Hematopoietic multipotent progenitor cell treated with erythropoietin and hydrocortisone succinate and interleukin-3 and kit ligand, for 8 days (in vitro differentiated cells): ENCODE measurements around the gene RPTOR.

Source experiments
- DNase-seq: peaks from one replicate; pipeline ENCODE4 v3.0.0-alpha.2; 2015

RPTOR gene

DNA sequence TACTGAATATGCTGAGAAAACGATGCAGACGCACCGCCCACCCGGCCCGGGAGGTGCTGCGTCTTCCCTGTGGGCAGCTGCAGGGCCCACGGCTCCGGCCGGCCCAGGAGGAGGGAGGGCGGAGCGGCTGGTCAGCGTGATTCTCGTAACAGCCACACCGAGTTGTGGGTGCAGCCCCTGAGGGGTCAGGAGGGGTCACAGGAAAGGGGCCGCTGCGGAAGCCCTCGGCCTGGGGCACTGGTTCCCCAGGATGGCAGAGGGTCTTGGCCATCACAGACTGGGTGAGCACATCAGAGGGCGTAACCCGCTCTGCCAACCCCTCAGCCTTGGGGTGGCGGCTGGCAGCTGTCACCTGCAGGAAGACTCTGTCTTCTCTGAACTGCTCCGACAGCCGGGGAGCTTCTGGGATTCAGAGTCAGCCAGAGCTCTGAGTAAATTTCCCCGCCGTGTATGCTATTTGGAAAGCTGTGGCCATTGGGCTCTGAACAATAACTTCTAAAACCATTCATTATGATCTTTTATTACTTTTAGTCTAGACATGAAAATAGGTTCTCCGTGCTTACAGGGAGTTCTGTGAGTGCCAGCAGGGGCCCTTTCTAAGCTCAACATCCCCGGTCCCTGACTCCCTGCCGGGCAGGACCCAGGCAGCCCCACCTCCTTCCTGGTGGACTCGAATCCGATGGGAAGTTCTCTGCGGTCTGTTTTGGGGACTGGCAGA is 359.6 kb downstream of the RPTOR start:
- DNase-seq = no peak

- no peak for DNase-seq
Measured at GRCh38 chr17:80905586-80906230, 361.1 kb downstream of the RPTOR start.

- no peak for DNase-seq
Measured at GRCh38 chr17:80906364-80907259, 362.0 kb downstream of the RPTOR start.

DNA sequence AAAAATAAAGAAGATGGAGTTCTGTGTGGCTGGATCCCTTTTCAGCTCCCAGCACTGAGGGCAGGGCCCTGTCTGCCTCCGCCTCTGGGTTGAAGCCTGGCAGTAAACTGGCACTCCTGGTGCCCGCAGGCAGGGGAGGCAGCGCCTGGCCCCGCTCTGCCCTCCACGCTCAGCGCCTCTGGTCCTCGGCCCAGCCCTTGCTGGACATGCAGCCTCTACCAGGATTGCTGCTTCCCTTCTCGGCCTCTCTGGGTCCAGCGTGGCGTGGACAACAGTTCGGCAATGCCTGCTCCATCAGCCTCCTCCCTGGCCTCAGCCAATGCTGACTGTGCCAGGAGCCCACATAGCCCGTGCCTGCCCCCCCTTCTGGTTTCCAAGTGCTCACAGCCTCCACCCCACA is 362.6 kb downstream of the RPTOR start:
- no peak for DNase-seq

GRCh38 chr17:80908211-80908610 is 363.6 kb downstream of the RPTOR start:
- DNase-seq = no peak

- DNase-seq = no peak
Measured at GRCh38 chr17:80908776-80909175, 364.1 kb downstream of the RPTOR start.

GRCh38 chr17:80909635-80910034 is 365.0 kb downstream of the RPTOR start:
- no peak for DNase-seq

- DNase-seq = no peak
Measured at GRCh38 chr17:80910043-80910442, 365.4 kb downstream of the RPTOR start.

- DNase-seq = no peak
Measured at GRCh38 chr17:80912476-80912875, 367.8 kb downstream of the RPTOR start.

DNA sequence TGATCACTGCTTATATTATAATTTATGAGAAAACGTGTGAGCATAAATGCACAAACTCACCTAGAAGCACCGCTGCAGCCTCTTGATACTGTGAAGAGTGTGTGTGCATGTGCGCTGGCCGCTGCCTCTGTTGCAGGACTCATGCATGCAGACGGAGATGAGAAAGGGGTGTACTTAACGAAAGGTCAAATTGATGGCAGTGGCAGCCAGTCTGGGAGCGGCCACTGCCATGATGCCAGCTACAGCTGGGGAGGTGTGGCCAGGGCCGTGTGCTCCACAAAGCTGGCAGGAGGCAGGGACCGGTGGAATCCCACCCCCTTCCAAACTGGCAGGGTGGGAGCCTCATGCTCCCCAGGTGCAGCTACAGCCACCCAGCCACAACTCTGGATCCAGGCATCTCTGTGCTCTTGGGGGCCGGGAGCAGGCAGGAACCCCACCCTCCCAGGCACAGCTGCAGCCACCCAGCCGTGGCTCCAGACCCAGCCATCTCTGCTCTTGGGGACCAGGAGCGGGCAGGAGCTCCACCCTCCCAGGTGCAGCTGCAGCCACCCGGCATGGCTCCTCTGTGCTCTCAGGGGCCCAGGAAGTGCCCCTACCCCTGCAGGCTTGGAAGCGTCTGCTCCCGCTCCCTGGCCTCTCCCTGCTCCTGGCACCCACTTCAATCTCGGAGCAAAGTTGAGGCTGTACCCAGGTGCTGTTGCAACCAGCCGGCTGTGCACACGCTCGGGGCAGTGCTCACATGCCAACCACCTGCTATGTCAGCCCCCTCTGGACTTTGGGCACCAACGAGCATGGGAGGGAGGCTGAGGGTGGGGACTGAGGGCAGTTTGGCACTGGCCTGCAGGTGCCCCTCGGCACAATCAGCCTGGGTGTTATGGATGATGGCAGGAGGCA is 369.5 kb downstream of the RPTOR start:
- no peak for DNase-seq

- DNase-seq = no peak
Measured at GRCh38 chr17:80916246-80916645, 371.6 kb downstream of the RPTOR start.

GRCh38 chr17:80917716-80918560 is 373.3 kb downstream of the RPTOR start:
- no peak for DNase-seq

- no peak for DNase-seq
Measured at GRCh38 chr17:80918731-80919130, 374.1 kb downstream of the RPTOR start.

GRCh38 chr17:80919331-80920311 is 375.0 kb downstream of the RPTOR start:
- DNase-seq = no peak

DNA sequence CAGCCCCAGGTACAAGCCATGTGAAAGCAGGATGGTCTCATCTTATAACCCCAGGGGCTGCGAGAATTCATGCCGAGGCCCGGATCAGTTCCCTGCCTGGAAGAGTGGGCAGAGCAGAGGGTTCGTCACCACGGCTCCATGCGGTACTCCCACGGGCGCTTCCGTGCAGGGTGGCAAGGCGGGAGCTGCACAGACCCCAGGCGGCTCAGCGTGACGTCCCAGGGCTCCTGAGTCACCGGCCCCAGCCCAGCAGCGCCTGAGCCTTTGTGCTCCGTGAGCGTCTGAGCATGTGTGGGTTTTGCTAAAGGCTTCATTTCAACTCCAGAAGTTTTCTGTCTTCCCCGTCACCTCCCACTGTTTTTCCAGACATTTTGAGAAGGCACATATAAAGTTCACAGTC is 375.8 kb downstream of the RPTOR start:
- DNase-seq = no peak

GRCh38 chr17:80921159-80921558 is 376.5 kb downstream of the RPTOR start:
- DNase-seq = no peak

GRCh38 chr17:80921741-80922579 is 377.3 kb downstream of the RPTOR start:
- no peak for DNase-seq

- DNase-seq = no peak
Measured at GRCh38 chr17:80922580-80923160, 378.0 kb downstream of the RPTOR start.
